Parathyroid adenoma (tissue), 2 donors: ENCODE data around the gene APBB2.
A peak's percentile ranks its signal among the peaks of the same experiment; 100 is the strongest.

Source experiments
- H2AFZ ChIP-seq: fragments of 300-600 bp; sonication (generic); one replicate; pipeline ENCODE4 v1.7.0; 2017; ENCODE audit warnings: antibody characterized with exemption, mild to moderate bottlenecking
- H3K27ac ChIP-seq: fragments of 300-600 bp; sonication (generic); one replicate; pipeline ENCODE4 v1.7.0; 2017
- H3K27me3 ChIP-seq: fragments of 300-600 bp; sonication (generic); one replicate; pipeline ENCODE4 v1.7.0; 2017; ENCODE audit warnings: low read length; ENCODE audit not compliant: control insufficient read depth, insufficient read depth
- H3K36me3 ChIP-seq: fragments of 300-600 bp; sonication (generic); one replicate; pipeline ENCODE4 v1.7.0; 2017; ENCODE audit warnings: low read length; ENCODE audit not compliant: control insufficient read depth, insufficient read depth
- H3K4me1 ChIP-seq: fragments of 300-600 bp; sonication (generic); one replicate; pipeline ENCODE4 v1.7.0; 2017; ENCODE audit warnings: control low read depth
- H3K4me2 ChIP-seq: fragments of 300-600 bp; sonication (generic); one replicate; pipeline ENCODE4 v1.7.0; 2017; ENCODE audit warnings: low read length
- H3K4me3 ChIP-seq: fragments of 300-600 bp; sonication (generic); one replicate; pipeline ENCODE4 v1.7.0; 2017; ENCODE audit warnings: low read depth, low read length
- H3K79me2 ChIP-seq: fragments of 300-600 bp; sonication (generic); one replicate; pipeline ENCODE4 v1.7.0; 2017; ENCODE audit warnings: control low read depth
- H3K9ac ChIP-seq: fragments of 300-600 bp; sonication (generic); one replicate; pipeline ENCODE4 v1.7.0; 2017; ENCODE audit warnings: mild to moderate bottlenecking
- H3K9me3 ChIP-seq: fragments of 300-600 bp; sonication (generic); one replicate; pipeline ENCODE4 v1.7.0; 2017; ENCODE audit warnings: low read length; ENCODE audit not compliant: control insufficient read depth
- CTCF ChIP-seq: fragments of 300-600 bp; sonication (generic); IDR thresholded peaks from one replicate; pipeline ENCODE4 v1.7.0; 2017; ENCODE audit warnings: antibody characterized with exemption, mild to moderate bottlenecking
- donor health status: primary hyperparathyroidism.

Gene APBB2

GRCh38 chr4:41257906-41258305 is 43.6 kb upstream of the APBB2 start:
- Histone ChIP-seq H3K9me3 (no peaks in the 10 kb centered on the region), H3K9ac (no peak overlapping the region), H3K4me2 (no peak overlapping the region), H3K4me1 (no peaks in the 10 kb centered on the region), H3K27me3 (no peaks in the 10 kb centered on the region), H3K4me3 (no peak overlapping the region), H3K27ac (no peak overlapping the region), H3K36me3 (no peaks in the 10 kb centered on the region), H2AFZ (peak overlapping the region; percentile 48), H3K79me2 (no peaks in the 10 kb centered on the region)
- TF ChIP-seq CTCF: no peak

GRCh38 chr4:41257257-41257901 is 43.0 kb upstream of the APBB2 start:
- Histone ChIP-seq H3K36me3 (no peaks in the 10 kb centered on the region), H3K4me2 (peak overlapping the region; percentile 46), H3K79me2 (no peaks in the 10 kb centered on the region), H3K9me3 (no peaks in the 10 kb centered on the region), H3K9ac (no peak overlapping the region), H3K4me3 (peak overlapping the region; percentile 47), H3K27me3 (no peaks in the 10 kb centered on the region), H2AFZ (peak overlapping the region; percentile 48), H3K4me1 (no peaks in the 10 kb centered on the region), H3K27ac (no peak overlapping the region)
- TF ChIP-seq CTCF: no peak

GRCh38 chr4:41256740-41257256 is 42.5 kb upstream of the APBB2 start, which contains the start of gene UCHL1:
TSS of gene UCHL1 (plus strand) at chr4:41256928. CDS start at chr4:41256977, 49 bp downstream.
- Histone ChIP-seq H3K4me1 (no peaks in the 10 kb centered on the region), H3K79me2 (no peaks in the 10 kb centered on the region), H3K9ac (no peak within 1 kb of the TSS), H3K36me3 (no peaks in the 10 kb centered on the region), H3K9me3 (no peaks in the 10 kb centered on the region), H3K4me3 (peak within 1 kb of the TSS; percentile 47), H3K27ac (no peak within 1 kb of the TSS), H3K4me2 (peak within 1 kb of the TSS; percentile 46), H3K27me3 (no peaks in the 10 kb centered on the region), H2AFZ (peak within 1 kb of the TSS; percentile 48)
- TF ChIP-seq CTCF: no peak

- Histone ChIP-seq H3K79me2 (no peaks in the 10 kb centered on the region), H2AFZ (peak overlapping the region; percentile 48), H3K4me3 (no peak overlapping the region), H3K9ac (no peak overlapping the region), H3K27me3 (no peaks in the 10 kb centered on the region), H3K27ac (no peak overlapping the region), H3K9me3 (no peaks in the 10 kb centered on the region), H3K4me1 (no peaks in the 10 kb centered on the region), H3K36me3 (no peaks in the 10 kb centered on the region), H3K4me2 (no peak overlapping the region)
- no peak for TF ChIP-seq CTCF
Observed at GRCh38 chr4:41256131-41256739, 41.9 kb upstream of the APBB2 start.
